ENCODE measurements around the gene PRKN.

- no peak for TF ChIP-seq CTCF (IDR thresholded peaks at IDR 0.05; ENCODE audit: poor library complexity)
- no peak for TF ChIP-seq EZH2 (IDR thresholded peaks at IDR 0.05; ENCODE audit: borderline replicate concordance)
- no peak for TF ChIP-seq EZH2phosphoT487 (IDR thresholded peaks at IDR 0.05; ENCODE audit: low read depth, severe bottlenecking, unreplicated experiment)
Observed at GRCh38 chr6:161300823-161301222, 1426.7 kb downstream of the PRKN start.
